Hepatocyte (in vitro differentiated cells): ENCODE data around the gene BLTP1.

Experiments
- EZH2 ChIP-seq: fragments of 200-600 bp; sonication (generic); IDR thresholded peaks from 2 replicates; pipeline ENCODE4 v1.6.1; 2016; ENCODE audit warnings: antibody characterized with exemption, mild to moderate bottlenecking, borderline replicate concordance
- TF ChIP-seq, protein P1 (sequence below): fragments of 200-600 bp; sonication (generic); IDR thresholded peaks from 2 replicates; pipeline ENCODE4 v1.5.1; 2016; ENCODE audit warnings: antibody characterized with exemption, mild to moderate bottlenecking; ENCODE audit not compliant: poor library complexity

DNA sequence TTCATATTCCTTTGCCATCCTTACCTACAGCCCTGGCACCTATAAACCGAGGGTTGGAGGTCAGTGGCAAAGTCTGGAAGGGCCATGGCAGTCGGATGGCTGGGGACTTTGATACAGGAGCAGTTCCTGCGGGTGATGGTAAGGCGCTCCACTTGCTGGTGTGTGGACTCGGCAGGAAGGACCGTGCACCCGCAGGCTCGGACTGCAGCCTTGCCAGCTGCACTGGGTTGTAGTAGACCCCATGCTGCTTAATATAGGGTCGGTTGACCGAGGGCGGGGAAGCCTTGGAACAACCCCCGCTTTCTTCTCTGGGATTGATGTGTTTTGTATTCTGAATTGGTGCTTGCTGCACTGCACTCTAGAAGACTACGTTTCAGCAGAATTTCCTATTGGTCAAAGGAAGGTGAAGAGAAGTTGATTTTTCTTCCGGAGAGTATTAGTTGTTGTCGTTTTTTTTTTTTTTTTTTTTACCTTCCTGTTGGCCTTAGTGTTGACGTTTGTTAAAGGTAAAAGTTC lies 638 bp downstream of the BLTP1 start:
- TF ChIP-seq EZH2, result no peak
- TF ChIP-seq, protein P1, sequence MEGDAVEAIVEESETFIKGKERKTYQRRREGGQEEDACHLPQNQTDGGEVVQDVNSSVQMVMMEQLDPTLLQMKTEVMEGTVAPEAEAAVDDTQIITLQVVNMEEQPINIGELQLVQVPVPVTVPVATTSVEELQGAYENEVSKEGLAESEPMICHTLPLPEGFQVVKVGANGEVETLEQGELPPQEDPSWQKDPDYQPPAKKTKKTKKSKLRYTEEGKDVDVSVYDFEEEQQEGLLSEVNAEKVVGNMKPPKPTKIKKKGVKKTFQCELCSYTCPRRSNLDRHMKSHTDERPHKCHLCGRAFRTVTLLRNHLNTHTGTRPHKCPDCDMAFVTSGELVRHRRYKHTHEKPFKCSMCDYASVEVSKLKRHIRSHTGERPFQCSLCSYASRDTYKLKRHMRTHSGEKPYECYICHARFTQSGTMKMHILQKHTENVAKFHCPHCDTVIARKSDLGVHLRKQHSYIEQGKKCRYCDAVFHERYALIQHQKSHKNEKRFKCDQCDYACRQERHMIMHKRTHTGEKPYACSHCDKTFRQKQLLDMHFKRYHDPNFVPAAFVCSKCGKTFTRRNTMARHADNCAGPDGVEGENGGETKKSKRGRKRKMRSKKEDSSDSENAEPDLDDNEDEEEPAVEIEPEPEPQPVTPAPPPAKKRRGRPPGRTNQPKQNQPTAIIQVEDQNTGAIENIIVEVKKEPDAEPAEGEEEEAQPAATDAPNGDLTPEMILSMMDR, result no peak
